H9 (cell line): ENCODE results near the gene TRIM43. TPM values are rescaled to one million over a fixed set of nuclear protein-coding genes. Genes with fewer than 3 reads are reported as not detected.

Experiments
- DNase-seq: peaks from one replicate; pipeline ENCODE4 v3.0.0-alpha.2; 2017
- H2AFZ ChIP-seq: one replicate; pipeline ENCODE4 v1.6.1; 2013; ENCODE audit warnings: mild to moderate bottlenecking, low read length, control low read depth, moderate library complexity
- H2AK5ac ChIP-seq: 2 replicates; pipeline ENCODE4 v1.6.1; 2013; ENCODE audit warnings: low read length, control low read depth, mixed read lengths; ENCODE audit not compliant: insufficient read length
- H2BK120ac ChIP-seq: one replicate; pipeline ENCODE4 v1.6.1; 2013; ENCODE audit warnings: low read depth, mild to moderate bottlenecking, low read length, control low read depth, inconsistent platforms; ENCODE audit not compliant: poor library complexity, severe bottlenecking
- H2BK12ac ChIP-seq: 2 replicates; pipeline ENCODE4 v1.6.1; 2013; ENCODE audit warnings: low read length, control low read depth, mixed read lengths, low read depth; ENCODE audit not compliant: insufficient read length
- H2BK15ac ChIP-seq: 2 replicates; pipeline ENCODE4 v1.6.1; 2013; ENCODE audit warnings: low read depth, low read length, control low read depth
- H2BK20ac ChIP-seq: one replicate; pipeline ENCODE4 v1.6.1; 2013; ENCODE audit warnings: low read depth, mild to moderate bottlenecking, low read length, control low read depth, inconsistent platforms; ENCODE audit not compliant: poor library complexity, severe bottlenecking
- H2BK5ac ChIP-seq: 2 replicates; pipeline ENCODE4 v1.6.1; 2013; ENCODE audit warnings: low read length, control low read depth, mixed read lengths; ENCODE audit not compliant: insufficient read length
- H3K14ac ChIP-seq: 2 replicates; pipeline ENCODE4 v1.6.1; 2013; ENCODE audit warnings: low read length, control low read depth; ENCODE audit not compliant: insufficient read depth
- H3K18ac ChIP-seq: 2 replicates; pipeline ENCODE4 v1.6.1; 2013; ENCODE audit warnings: low read depth, mild to moderate bottlenecking, mixed read lengths, low read length, control low read depth; ENCODE audit not compliant: insufficient read length
- H3K23ac ChIP-seq: 2 replicates; pipeline ENCODE4 v1.6.1; 2013; ENCODE audit warnings: low read length, control low read depth, mixed read lengths, low read depth; ENCODE audit not compliant: insufficient read length
- H3K23me2 ChIP-seq: 2 replicates; pipeline ENCODE4 v1.6.1; 2013; ENCODE audit warnings: low read depth, mild to moderate bottlenecking, mixed read lengths, low read length, control low read depth; ENCODE audit not compliant: insufficient read length, poor library complexity, severe bottlenecking
- H3K27ac ChIP-seq: 2 replicates; pipeline ENCODE4 v1.5.1; 2013; ENCODE audit warnings: low read length, control low read depth, mixed read lengths, low read depth; ENCODE audit not compliant: insufficient read length
- H3K27me3 ChIP-seq: 2 replicates; pipeline ENCODE4 v1.6.1; 2013; ENCODE audit warnings: low read length, control low read depth, inconsistent platforms; ENCODE audit not compliant: insufficient read depth
- H3K4ac ChIP-seq: 2 replicates; pipeline ENCODE4 v1.6.1; 2013; ENCODE audit warnings: low read depth, mild to moderate bottlenecking, control low read depth, inconsistent platforms, low read length, moderate library complexity
- H3K4me1 ChIP-seq: 2 replicates; pipeline ENCODE4 v1.6.1; 2013; ENCODE audit warnings: low read length, control low read depth, inconsistent platforms; ENCODE audit not compliant: insufficient read depth
- H3K4me2 ChIP-seq: 2 replicates; pipeline ENCODE4 v1.6.1; 2013; ENCODE audit warnings: low read length, control low read depth, mixed read lengths; ENCODE audit not compliant: insufficient read length, insufficient read depth
- H3K56ac ChIP-seq: 2 replicates; pipeline ENCODE4 v1.6.1; 2013; ENCODE audit warnings: low read depth, mild to moderate bottlenecking, mixed read lengths, low read length, control low read depth; ENCODE audit not compliant: insufficient read length
- H3K79me1 ChIP-seq: 2 replicates; pipeline ENCODE4 v1.6.1; 2013; ENCODE audit warnings: low read depth, mild to moderate bottlenecking, moderate library complexity, low read length, control low read depth, inconsistent platforms; ENCODE audit not compliant: insufficient read depth, poor library complexity, severe bottlenecking
- H3K79me2 ChIP-seq: 2 replicates; pipeline ENCODE4 v1.6.1; 2013; ENCODE audit warnings: low read length, control low read depth, inconsistent platforms; ENCODE audit not compliant: insufficient read depth
- H3K9ac ChIP-seq: 2 replicates; pipeline ENCODE4 v1.6.1; 2013; ENCODE audit warnings: low read length, control low read depth, mixed read lengths; ENCODE audit not compliant: insufficient read length; ENCODE audit errors: extremely low read depth
- H3K9me3 ChIP-seq: one replicate; pipeline ENCODE4 v1.6.1; 2013; ENCODE audit warnings: low read depth, low read length, inconsistent platforms; ENCODE audit not compliant: control insufficient read depth
- H3T11ph ChIP-seq: one replicate; pipeline ENCODE4 v1.6.1; 2013; ENCODE audit warnings: mild to moderate bottlenecking, low read length, control low read depth, inconsistent platforms
- H4K20me1 ChIP-seq: one replicate; pipeline ENCODE4 v1.6.1; 2013; ENCODE audit not compliant: control insufficient read depth, insufficient read length, insufficient read depth
- H4K5ac ChIP-seq: 2 replicates; pipeline ENCODE4 v1.6.1; 2013; ENCODE audit warnings: low read depth, mild to moderate bottlenecking, mixed read lengths, low read length, control low read depth; ENCODE audit not compliant: insufficient read length
- H4K8ac ChIP-seq: replicated peaks from 2 replicates; pipeline ENCODE4 v1.6.1; 2013; ENCODE audit warnings: low read length, control low read depth, mixed read lengths, low read depth; ENCODE audit not compliant: insufficient read length
- H4K91ac ChIP-seq: 2 replicates; pipeline ENCODE4 v1.6.1; 2013; ENCODE audit warnings: low read depth, mild to moderate bottlenecking, moderate library complexity, mixed read lengths, low read length, control low read depth; ENCODE audit not compliant: insufficient read length
- H3K27ac Mint-ChIP-seq, 3 experiments: 2 replicates in 2 of 3; 3 replicates in 1 of 3; pipeline ENCODE4 v1.8.0; 2020 to 2021; ENCODE audit warnings: mixed read lengths in 3 of 3, mild to moderate bottlenecking in 1 of 3, moderate library complexity in 1 of 3
- H3K27me3 Mint-ChIP-seq: 2 replicates; pipeline ENCODE4 v1.8.0; 2021; ENCODE audit warnings: low read depth, mild to moderate bottlenecking, moderate library complexity, mixed read lengths
- H3K36me3 Mint-ChIP-seq, 3 experiments: 2 replicates in 2 of 3; 3 replicates in 1 of 3; pipeline ENCODE4 v1.8.0; 2020 to 2021; ENCODE audit warnings: low read depth in 3 of 3, mixed read lengths in 3 of 3; ENCODE audit not compliant: insufficient read depth in 1 of 3
- H3K4me1 Mint-ChIP-seq, 2 experiments: 2 replicates each; pipeline ENCODE4 v1.8.0; 2020; ENCODE audit warnings: mixed read lengths in 2 of 2
- H3K4me3 Mint-ChIP-seq, 2 experiments: 2 replicates in 1 of 2; 3 replicates in 1 of 2; pipeline ENCODE4 v1.8.0; 2020 to 2021; ENCODE audit warnings: mild to moderate bottlenecking in 2 of 2, mixed read lengths in 2 of 2, moderate library complexity in 1 of 2
- H3K9me3 Mint-ChIP-seq, 2 experiments: 2 replicates in 1 of 2; 3 replicates in 1 of 2; pipeline ENCODE4 v1.8.0; 2020; ENCODE audit warnings: mild to moderate bottlenecking in 2 of 2, mixed read lengths in 2 of 2, moderate library complexity in 1 of 2
- WGBS: extraction: QIAGEN DNeasy Blood & Tissue Kit; methylation state at CpG from one replicate; pipeline ENCODE4 v1.1.7; 2013; ENCODE audit warnings: missing lambda C conversion rate, low lambda C conversion rate, mixed read lengths; ENCODE audit not compliant: insufficient read length; ENCODE audit errors: extremely low coverage; 5-methylcytosine and 5-hydroxymethylcytosine counted together
- total RNA-seq: library from RNA; stranded (reverse); gene quantifications from 2 replicates; pipeline ENCODE4 v1.2.1, GENCODE V29; 2021
- TF ChIP-seq, protein P1 (sequence below): fragments of 200-600 bp; sonication (generic); conservative IDR thresholded peaks from 3 replicates; pipeline ENCODE4 v1.8.0; 2021; ENCODE audit warnings: antibody characterized with exemption, mild to moderate bottlenecking

Gene TRIM43
- total RNA-seq, 1 experiment from 2014 or later: not detected

DNA sequence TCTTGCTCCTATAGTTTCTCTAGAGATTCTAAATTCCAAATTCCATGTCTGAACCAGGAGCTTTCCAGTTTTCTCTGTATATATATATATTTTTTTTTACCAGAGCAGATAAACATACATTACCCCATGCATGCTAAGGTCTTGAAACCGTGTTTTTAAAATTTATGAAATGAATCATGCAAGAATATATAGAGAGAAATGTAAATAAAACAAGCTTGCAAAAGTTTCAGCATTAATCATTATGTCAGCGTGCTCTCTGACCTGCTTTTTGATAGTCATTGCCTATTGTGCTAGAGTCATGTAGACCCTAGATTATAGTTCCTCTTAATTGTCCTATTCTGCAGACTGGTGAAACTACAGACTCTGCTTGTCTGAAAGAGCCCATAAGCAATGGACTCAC, 22.6 kb upstream of the TRIM43 start:
- Histone ChIP-seq H3K4me2 (no peak overlapping the region), H3K9ac (no peak overlapping the region), H4K8ac (no peak overlapping the region), H4K5ac (no peak overlapping the region), H2BK20ac (no peak overlapping the region), H2BK12ac (no peak overlapping the region), H3K23ac (no peak overlapping the region), H3K18ac (no peak overlapping the region), H3K56ac (no peak overlapping the region), H3K79me2 (no peaks in the 10 kb centered on the region), H2BK5ac (no peak overlapping the region), H3K23me2 (no peaks in the 10 kb centered on the region), H3K27ac (no peak overlapping the region), H2AFZ (no peak overlapping the region), H4K91ac (no peak overlapping the region), H3K9me3 (no peaks in the 10 kb centered on the region), H3T11ph (no peak overlapping the region), H3K4me1 (no peaks in the 10 kb centered on the region), H4K20me1 (no peaks in the 10 kb centered on the region), H2AK5ac (no peak overlapping the region), H3K27me3 (no peaks in the 10 kb centered on the region), H3K4ac (no peak overlapping the region), H2BK120ac (no peak overlapping the region), H3K14ac (no peak overlapping the region), H2BK15ac (no peak overlapping the region), H3K79me1 (no peaks in the 10 kb centered on the region)
- Mint-ChIP-seq H3K36me3 (no peaks in the 10 kb centered on the region), H3K9me3 (peaks cover 0 to 28% of the 10 kb centered on the region in 2 experiments; a peak in 2 of 5 replicates), H3K27me3 (peaks cover 15% of the 10 kb centered on the region), H3K27ac (no peak overlapping the region), H3K4me3 (no peak overlapping the region), H3K4me1 (no peaks in the 10 kb centered on the region)
- TF ChIP-seq, protein P1, sequence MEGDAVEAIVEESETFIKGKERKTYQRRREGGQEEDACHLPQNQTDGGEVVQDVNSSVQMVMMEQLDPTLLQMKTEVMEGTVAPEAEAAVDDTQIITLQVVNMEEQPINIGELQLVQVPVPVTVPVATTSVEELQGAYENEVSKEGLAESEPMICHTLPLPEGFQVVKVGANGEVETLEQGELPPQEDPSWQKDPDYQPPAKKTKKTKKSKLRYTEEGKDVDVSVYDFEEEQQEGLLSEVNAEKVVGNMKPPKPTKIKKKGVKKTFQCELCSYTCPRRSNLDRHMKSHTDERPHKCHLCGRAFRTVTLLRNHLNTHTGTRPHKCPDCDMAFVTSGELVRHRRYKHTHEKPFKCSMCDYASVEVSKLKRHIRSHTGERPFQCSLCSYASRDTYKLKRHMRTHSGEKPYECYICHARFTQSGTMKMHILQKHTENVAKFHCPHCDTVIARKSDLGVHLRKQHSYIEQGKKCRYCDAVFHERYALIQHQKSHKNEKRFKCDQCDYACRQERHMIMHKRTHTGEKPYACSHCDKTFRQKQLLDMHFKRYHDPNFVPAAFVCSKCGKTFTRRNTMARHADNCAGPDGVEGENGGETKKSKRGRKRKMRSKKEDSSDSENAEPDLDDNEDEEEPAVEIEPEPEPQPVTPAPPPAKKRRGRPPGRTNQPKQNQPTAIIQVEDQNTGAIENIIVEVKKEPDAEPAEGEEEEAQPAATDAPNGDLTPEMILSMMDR: no peak
- DNase-seq: no peak
- WGBS: no CpG with 5 or more reads among the region's 2 CpGs
